Measurements from ENCODE around the gene PRDM10.
"Not testable (repeated sequence)": the region's sequence is repeated elsewhere in the genome, so short reads cannot be mapped to it uniquely, and the experiment has no call there.

Gene PRDM10

GRCh38 chr11:129976328-129976727 lies 26.3 kb downstream of the PRDM10 start:
- no peak for DNase-seq (ENCODE audit: low read depth in 2 of 2)

GRCh38 chr11:129975543-129975942 lies 27.1 kb downstream of the PRDM10 start:
- no peak for DNase-seq (ENCODE audit: low read depth in 2 of 2)

GRCh38 chr11:129974672-129975071 lies 28.0 kb downstream of the PRDM10 start:
- DNase-seq (ENCODE audit: low read depth in 2 of 2), result no peak

GRCh38 chr11:129974237-129974636 lies 28.4 kb downstream of the PRDM10 start:
- no peak for DNase-seq (ENCODE audit: low read depth in 2 of 2)

GRCh38 chr11:129973809-129974208 lies 28.8 kb downstream of the PRDM10 start:
- DNase-seq (ENCODE audit: low read depth in 2 of 2), result no peak

- DNase-seq (ENCODE audit: low read depth in 2 of 2), result no peak
Observed at GRCh38 chr11:129973068-129973467, 29.6 kb downstream of the PRDM10 start.

GRCh38 chr11:129972611-129973010 lies 30.0 kb downstream of the PRDM10 start:
- no peak for DNase-seq (ENCODE audit: low read depth in 2 of 2)

GRCh38 chr11:129971856-129972255 lies 30.8 kb downstream of the PRDM10 start:
- DNase-seq (ENCODE audit: low read depth in 2 of 2), result not testable (repeated sequence)

GRCh38 chr11:129969920-129970319 lies 32.7 kb downstream of the PRDM10 start:
- no peak for DNase-seq (ENCODE audit: low read depth in 2 of 2)

GRCh38 chr11:129968591-129969419 lies 33.8 kb downstream of the PRDM10 start:
- no peak for DNase-seq (ENCODE audit: low read depth in 2 of 2)

- no peak for DNase-seq (ENCODE audit: low read depth in 2 of 2)
Observed at GRCh38 chr11:129967996-129968395, 34.6 kb downstream of the PRDM10 start.

GRCh38 chr11:129965248-129965647 lies 37.4 kb downstream of the PRDM10 start:
- no peak for DNase-seq (ENCODE audit: low read depth in 2 of 2)

GRCh38 chr11:129960216-129961214 lies 42.1 kb downstream of the PRDM10 start:
- no peak for DNase-seq (ENCODE audit: low read depth in 2 of 2)

- no peak for DNase-seq (ENCODE audit: low read depth in 2 of 2)
Observed at GRCh38 chr11:129959687-129960086, 42.9 kb downstream of the PRDM10 start.

- no peak for DNase-seq (ENCODE audit: low read depth in 2 of 2)
Observed at GRCh38 chr11:129955282-129955681, 47.4 kb downstream of the PRDM10 start.

- not testable (repeated sequence) for DNase-seq (ENCODE audit: low read depth in 2 of 2)
Observed at GRCh38 chr11:129954703-129955102, 47.9 kb downstream of the PRDM10 start.

GRCh38 chr11:129951866-129952262 lies 50.8 kb downstream of the PRDM10 start:
- DNase-seq (ENCODE audit: low read depth in 2 of 2), result no peak

GRCh38 chr11:129951201-129951865 lies 51.3 kb downstream of the PRDM10 start:
- no peak for DNase-seq (ENCODE audit: low read depth in 2 of 2)

- no peak for DNase-seq (ENCODE audit: low read depth in 2 of 2)
Observed at GRCh38 chr11:129950101-129951091, 52.2 kb downstream of the PRDM10 start.

GRCh38 chr11:129948926-129949466 lies 53.6 kb downstream of the PRDM10 start:
- no peak for DNase-seq (ENCODE audit: low read depth in 2 of 2)
